ENCODE measurements around the gene IRX1.

IRX1 gene

DNA sequence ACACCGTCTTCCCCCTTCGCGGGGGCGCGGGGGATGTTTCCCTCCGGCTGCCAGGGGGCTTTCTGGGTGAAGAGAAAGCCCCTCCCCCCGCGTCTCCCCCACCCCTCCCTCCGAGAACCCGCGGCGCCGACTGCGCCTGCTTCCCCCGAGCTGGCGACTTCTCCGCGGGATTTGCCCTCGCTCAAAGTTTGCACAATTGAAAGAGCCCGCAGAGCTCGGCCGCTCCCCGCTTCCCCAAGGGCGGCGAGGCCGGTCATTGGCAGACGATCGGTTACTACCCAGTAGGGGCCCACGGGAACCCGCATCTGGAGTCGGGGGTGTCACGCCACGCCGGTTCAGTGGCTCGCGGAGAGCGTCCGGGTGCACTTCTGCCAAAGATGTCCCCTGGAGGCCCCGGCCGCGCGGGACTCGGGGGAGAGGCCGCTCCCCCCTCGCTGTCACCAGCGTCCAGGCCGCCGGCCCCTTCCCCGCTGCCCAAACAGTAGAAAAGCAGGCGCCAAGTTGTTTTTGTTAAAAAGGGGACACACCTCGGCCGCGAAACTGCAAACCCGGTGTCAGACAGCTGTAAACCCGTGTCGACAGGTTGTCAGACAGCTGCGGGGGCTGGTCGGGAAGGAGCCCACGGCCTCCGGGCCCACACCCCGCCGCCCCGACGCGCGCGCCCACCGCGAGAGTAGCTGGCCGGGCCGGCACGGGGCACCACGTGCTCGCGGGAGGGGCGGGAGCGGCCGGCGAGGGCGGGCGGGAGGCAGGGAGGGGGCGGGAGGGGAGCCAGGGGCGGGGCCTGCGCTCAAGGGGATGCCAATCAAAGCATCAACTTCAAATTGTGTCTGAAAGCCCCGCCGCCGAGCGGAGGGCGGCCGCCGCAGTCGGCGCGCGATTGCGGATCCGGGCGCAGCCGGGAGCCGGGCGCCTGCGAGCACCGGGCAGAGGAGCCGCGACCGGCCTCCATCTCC, at the start of gene IRX1:
TSS of gene IRX1 (plus strand) at position 827 of the 956 bp plus-strand sequence. CDS start 274 bp downstream, outside the sequence.
- DNase-seq (ENCODE audit: low read depth): no peak

DNA sequence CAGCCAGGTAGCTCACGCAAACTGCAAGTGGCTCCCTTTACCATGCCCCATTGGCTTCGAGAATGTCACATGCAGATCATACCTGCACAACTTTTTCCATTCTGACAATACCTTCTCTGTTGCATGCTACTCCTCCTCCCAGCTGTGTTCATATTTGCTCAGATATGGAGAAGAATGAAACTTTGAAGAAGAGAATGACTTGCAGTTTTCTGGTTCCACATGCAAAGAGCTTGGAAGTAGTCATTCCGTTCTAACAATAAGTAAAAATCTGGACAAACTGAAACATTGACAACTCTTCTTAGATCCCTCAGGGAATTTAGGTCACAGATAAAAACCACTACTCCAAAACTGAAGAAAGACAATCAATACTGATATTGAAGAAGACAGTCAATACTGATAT, 49.6 kb upstream of the IRX1 start:
- DNase-seq (ENCODE audit: low read depth): no peak

DNA sequence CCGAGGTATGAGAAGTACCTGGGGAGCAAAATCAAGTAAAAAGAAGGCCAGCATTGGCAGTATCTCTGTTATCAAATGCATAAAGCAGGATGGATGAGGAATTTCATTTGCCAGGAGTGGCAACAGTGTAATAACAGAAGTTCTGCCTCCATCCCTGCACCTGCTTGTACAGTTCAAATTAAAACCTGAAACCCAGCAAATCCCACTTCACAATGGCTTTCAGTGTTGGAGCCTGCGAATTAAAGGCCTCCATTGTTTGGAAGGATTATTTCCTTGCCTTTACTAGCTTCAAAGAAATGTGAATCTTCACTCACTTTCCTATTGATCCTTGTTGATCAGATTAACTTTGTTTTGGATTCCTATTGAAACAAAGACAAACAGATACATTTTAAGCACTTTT, 31.5 kb upstream of the IRX1 start:
- DNase-seq (ENCODE audit: low read depth): no peak

DNA sequence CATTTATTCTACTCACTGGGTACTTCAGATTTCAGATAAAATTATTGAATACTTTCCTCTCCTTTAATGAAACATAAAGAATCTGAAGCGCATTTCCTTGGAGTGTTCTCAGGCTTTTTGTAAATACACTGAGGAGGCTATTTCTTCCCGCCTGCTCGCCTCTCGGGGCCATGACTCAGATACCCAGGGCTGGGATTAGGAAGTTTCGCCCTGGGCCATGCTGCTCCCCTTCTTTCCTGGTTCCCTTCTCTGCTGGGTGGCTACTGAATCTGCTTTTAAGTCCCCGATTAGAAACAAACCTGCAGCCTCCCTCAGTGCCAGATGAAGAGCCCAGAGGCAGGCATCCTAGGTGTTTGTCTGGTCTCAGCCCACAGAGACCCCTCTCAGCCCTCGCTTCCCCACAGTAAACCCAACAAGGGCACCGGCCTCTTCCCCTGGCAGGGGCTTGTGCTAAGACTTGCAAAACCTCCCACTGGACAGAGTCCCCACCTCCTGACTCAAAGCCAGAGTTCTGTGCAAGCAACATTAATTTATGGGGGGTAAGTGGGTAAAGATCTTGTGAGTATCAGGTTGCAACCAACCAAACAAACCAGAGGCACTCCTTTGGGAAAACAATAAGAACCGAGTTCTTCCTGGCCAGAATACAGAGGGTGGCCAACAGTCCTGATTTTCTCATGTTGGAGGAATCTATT, 30.7 kb upstream of the IRX1 start:
- DNase-seq (ENCODE audit: low read depth): no peak

DNA sequence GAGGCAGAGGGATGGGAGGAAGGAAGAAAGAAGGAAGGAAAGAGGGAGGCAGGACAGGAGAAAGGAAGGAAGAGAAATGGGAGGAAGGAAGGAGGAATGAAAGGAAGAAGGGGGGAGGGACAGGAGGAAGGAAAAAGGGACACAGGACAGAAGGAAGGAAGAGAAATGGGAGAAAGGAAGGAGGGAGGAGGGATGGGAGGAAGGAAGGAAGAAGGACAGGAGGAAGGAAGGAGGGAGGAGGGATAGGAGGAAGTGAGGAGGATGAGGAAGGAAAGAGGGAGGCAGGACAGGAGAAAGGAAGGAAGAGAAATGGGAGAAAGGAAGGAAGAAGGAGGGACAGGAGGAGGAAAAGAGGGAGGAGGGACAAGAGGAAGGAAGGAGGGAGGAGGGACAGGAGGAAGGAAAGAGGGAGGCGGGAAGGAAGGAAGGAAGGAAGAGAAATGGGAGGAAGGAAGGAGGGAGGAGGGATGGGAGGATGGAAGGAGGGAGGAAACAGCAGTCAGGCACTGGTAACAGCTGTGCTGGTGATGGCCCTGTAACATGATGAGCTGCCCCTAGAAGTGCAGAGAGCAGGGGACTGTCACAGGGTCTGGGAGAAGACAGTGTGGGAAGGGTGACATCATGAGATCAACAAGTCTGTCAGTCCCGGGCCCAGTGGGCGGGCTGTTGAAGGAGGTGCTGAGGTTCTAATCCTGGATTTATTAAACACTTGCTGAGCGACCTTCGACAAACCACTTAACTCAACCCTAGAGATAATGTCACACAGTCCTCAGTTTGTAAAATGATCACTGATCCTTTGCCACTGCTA, 10.7 kb upstream of the IRX1 start:
- no peak for DNase-seq (ENCODE audit: low read depth)

DNA sequence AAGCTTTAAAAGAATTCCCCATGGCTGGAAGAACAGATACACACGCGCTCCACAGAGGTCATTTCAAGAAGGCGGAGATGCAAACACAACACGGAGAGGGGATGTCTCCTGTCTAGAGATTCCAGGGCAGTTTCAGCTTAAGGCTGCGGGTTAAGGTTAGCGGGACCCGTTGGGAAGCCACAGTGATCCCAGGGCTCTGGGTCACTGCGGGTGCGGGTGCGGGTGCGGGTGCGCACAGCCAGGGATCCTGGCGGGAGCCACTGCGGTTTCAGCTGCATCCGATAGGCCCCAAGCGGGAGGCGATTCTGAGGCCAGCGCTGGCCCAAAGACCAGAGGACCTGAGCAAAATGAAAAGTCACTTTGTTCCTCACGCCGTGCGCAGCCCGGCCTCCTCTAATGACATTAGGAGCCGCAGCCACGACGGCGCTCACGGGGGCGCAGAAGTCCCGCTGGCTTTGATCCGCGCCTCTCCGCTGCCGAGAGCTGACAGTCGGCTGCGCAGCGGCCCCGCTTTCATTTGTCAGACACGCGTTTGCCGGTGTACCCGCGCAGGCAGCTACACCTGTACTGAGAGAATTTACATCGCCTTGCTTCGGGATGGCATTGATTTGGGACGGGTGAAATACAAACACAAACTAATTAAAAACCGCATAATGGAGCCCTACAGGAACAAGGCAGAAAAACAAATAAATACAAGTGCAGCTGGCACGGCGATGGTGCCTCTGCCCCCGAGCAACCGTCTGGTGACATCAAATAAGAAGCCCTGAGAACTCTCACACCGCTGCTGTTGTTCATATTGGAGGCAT, 5.3 kb upstream of the IRX1 start:
- DNase-seq (ENCODE audit: low read depth): no peak

DNA sequence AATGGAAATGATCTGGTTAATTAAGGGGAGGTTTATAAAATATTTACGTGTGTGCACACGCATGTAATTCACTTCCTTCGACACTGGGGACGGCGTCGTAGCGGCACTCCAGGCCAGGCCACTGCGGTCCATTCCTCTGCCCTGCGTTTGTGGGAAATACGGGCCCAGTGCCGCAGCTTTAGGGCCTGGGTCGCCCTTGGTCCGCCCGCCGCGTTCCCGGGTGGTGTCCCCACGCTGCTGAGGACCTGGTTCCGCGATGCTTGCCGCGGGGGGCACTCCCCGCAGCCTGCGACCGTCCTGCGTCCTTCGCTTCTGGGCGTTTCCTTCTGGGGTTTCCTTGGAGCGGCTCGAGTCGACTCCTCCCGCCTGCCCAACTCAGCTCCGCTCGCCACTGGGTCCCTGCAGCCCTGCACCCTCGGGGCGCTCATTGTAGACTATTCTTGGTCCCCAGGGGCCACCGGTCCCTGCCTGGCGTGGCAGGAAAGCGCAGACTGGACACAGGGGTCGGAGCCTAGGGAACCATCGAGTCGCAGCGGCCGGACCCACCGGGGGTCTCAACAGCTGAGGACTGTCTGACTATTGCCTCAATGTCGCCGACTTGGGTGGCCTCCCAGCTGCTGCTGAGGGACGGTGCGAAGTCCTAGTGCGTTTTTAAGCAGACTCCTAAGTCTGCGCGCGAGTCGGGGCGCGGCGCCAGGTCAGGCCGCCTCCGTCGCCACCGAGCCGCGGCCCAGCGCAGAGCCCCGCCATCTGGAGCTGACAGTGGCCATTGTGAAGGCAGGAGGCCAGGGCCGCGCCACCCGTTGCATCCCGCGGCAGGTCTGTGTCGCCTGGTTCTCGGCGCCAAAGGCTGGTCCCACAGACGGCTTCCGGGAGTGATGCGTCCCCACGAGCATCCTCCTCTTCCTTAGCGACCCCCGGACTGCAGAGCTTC, 4.4 kb upstream of the IRX1 start:
- no peak for DNase-seq (ENCODE audit: low read depth)

DNA sequence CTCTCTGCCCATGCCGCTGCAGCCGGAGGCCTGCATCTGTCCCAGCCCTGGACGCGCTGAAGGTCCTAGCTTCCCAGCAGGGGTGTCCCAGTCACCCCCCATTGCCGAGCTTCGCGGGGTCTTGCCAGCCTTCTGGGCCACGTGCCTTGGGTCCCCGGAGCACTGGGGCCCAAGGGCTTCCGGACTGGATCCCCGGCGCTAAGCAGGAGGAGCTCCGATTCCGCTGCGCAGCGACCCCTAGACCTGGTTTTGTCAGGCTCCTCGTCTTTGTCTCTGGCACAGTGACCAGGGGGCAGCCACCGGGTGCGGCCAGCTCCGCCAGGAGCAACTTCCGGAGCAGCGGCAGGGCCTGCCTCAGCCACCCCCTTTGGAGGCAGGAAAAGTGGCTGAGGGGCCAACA, 3.3 kb upstream of the IRX1 start:
- no peak for DNase-seq (ENCODE audit: low read depth)

DNA sequence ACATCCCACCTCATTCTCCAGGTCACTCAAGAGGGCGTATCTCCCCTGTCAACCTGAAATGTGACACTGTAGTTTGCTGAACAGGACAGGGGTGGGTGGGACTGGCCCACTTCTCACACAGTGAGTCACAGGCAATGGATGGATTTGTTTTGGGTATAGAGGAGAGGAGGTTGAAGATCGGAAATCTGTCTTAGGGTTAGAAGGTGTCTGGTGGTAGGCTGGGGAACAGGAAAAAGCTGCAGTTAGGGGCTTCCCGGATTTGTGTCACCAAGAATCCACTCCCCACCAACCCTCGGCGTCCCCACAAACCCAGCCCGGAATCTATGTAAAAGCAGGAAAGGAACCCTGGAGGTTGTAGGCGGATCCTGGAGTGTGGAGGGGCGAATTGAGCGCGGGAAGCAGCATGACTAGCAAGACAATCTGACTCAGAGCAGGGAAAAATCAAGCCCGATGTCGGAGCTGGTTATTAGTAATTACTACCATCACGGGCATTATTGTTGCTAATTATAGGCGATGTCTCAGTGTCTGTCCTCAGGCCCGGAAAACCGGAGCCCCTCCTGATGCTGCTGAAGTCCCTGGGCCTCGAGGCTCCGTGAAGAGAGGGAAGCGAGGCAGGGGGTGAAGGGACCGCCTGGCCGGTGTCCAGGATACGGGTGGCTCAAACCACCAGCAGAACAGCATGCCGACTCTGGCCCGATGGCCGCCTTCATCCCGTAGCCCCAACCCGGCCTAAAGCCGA, 1.7 kb upstream of the IRX1 start:
- no peak for DNase-seq (ENCODE audit: low read depth)

DNA sequence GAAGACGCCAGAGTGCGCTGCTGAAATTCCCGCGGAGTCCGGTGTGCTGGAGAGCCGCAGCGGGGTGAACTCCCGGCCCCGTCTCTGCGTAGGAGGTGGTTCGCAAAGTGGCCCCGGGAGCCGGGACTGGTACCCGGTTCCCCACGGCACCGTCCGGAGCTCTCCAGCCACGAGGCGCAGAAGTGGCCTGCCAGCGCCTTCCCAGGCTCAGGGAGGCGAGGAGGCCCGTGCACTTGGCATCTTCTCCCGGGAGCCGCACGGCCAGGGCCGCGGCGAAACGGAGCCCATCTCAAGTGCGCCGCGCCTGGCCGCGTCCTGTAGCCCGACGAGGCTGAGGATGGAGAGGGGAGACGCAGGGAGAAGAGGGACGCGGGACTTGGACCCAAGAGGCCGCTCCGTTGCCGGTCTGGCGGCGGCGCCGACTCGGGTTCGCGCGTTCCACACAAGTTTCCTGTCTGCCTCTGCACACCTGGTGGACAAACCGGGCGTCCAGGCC, 1.1 kb upstream of the IRX1 start:
- no peak for DNase-seq (ENCODE audit: low read depth)

DNA sequence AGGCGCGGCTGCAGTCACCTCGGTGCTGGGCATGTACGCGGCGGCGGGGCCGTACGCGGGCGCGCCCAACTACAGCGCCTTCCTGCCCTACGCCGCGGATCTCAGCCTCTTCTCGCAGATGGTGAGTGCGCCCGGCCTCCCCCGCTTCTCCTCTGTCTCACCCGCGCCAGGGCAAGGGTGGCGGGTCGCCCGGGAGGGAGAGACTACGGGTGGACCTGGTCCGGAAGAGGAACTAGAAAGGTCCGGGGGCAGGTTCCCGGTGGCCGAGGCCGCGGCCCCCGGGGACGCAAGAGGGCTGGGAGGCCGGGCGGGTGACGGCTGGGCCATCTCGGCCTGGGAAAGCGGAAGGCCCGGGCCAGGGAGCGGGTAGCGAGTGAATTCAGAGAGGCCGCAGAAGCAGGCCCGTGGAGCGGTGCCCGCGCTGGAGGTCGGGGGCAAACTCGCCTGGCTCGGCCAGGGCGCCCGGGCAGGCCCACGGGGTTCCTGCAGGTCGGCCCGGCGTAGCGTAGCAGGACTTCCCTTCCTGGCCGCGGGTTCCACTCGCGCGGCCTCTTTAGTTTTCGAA, 711 bp downstream of the IRX1 start:
- no peak for DNase-seq (ENCODE audit: low read depth)

DNA sequence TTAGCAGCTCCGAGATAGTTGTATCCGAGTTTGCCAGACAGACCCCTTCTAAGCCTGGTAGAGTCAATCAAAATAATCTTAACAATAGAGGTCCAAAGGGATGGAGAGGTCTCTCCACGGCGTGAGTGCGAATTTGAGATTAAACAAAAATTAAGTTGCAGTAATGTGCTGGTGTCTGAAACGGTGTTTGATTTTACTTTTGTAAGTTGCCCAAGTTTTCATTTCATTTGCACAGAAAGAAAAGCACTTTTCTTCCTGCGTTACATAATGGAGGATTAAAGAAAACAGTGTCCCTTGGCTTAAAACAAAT, 1.2 kb downstream of the IRX1 start:
- no peak for DNase-seq (ENCODE audit: low read depth)

DNA sequence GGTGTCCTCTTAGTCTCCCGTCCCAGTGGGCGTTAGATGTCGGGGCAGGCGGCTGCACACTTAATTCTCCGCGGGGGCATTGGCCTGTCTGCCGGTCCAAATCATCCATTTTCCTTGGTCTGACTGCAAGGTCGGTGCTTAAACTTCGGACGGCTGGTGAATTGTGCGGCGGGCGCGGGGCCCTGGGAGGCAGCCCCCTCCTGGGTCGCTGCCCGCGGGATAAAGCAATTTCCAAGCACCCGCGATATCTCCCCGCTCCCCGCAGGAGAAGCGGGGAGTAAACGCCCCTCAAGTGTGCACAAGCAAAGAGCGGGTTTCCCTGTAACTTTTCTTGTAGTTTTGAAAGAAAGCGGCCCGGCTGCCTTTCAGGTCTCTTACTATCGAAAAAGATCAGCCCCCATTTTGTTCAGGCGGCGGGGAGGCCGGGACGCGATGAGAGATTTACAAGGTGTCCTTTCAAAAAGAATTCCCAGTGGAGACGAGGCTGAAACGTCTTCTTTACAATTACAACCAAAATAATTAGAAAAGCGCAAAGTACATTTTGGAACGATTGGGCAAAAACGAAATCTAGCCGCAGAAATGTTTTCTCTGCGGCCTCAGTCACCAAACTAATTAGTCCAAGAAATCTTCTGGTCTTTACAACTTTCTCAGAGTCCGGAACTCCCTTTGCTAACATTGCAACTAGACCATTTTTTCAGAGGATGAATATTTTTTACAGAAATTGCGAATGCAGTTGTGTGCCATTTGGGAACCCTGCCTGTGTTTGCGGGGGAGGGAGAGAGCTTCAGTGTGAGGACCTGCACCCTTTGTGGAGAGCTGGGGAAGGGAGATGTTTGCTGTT, 1.8 kb downstream of the IRX1 start:
- DNase-seq (ENCODE audit: low read depth): no peak

DNA sequence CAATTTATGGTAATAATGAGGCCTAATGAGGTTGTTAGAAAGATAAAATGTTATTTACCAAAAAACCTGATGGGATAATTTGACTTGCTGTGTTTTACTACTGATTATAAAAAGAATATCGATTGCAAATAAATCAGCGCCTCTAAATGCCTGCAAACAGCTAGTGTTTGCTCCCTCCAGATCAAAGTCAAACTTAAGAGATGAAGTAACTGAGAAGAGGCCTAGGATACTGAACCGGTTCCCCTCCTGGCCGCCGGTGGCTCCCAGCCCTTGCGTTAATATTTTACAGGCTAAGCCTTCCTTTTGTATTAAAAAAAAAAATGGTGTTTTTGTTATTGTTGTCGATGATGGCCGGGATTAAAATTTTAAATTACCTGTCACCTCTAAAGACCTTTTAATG, 2.6 kb downstream of the IRX1 start:
- DNase-seq (ENCODE audit: low read depth): no peak

DNA sequence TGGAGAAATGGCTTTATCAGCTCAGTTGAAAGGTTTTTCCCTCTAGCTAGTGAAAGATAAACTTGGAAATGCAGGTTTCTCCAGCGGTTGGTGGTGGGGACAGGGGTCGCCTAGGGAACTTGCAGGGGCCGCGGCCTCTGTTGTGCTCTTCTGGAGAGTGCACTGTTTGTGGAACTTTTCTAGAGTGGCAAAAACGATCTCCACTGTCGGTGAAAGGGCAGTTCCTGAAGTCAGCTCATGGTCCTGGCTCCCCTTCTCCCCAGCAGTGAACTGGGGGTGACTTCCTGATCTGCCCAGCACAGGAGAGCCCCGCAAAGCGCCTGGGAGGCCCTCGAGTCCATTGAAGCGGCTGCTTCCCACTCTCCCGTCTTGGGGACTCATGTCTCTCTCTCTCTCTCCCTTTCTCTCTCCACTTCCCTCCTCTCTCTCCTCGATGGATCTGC, 3.2 kb downstream of the IRX1 start:
- no peak for DNase-seq (ENCODE audit: low read depth)

DNA sequence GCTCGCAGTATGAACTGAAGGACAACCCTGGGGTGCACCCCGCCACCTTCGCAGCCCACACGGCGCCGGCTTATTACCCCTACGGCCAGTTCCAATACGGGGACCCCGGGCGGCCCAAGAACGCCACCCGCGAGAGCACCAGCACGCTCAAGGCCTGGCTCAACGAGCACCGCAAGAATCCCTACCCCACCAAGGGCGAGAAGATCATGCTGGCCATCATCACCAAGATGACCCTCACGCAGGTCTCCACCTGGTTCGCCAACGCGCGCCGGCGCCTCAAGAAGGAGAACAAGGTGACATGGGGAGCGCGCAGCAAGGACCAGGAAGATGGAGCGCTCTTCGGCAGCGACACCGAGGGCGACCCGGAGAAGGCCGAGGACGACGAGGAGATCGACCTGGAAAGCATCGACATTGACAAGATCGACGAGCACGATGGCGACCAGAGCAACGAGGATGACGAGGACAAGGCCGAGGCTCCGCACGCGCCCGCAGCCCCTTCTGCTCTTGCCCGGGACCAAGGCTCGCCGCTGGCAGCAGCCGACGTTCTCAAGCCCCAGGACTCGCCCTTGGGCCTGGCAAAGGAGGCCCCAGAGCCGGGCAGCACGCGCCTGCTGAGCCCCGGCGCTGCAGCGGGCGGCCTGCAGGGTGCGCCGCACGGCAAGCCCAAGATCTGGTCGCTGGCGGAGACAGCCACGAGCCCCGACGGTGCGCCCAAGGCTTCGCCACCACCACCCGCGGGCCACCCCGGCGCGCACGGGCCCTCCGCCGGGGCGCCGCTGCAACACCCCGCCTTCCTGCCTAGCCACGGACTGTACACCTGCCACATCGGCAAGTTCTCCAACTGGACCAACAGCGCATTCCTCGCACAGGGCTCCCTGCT, 3.8 kb downstream of the IRX1 start:
- no peak for DNase-seq (ENCODE audit: low read depth)
